Activated T-helper 1 cell treated with anti-CD3 and anti-CD28 coated beads, Interleukin-12 subunit alpha, Interleukin-12 subunit beta, Interleukin-2, Interleukin-4 antibody, amounts not matched to agents 30 ng/mL and 10 ng/mL and 1 ng/mL, durations not matched to agents 14 hours and 24 hours and 36 hours (primary cell): ENCODE measurements around the gene NOVA2. TPM values are rescaled to one million over a fixed set of nuclear protein-coding genes. Genes with fewer than 3 reads are reported as not detected.

Experiments
- DNase-seq: peaks from one replicate; pipeline ENCODE4 v3.0.0; 2021; ENCODE audit warnings: low spot score
- H3K27ac Mint-ChIP-seq: one replicate; pipeline ENCODE4 v1.8.0; 2021; ENCODE audit warnings: mild to moderate bottlenecking, mixed read lengths
- H3K27me3 Mint-ChIP-seq: one replicate; pipeline ENCODE4 v1.8.0; 2022; ENCODE audit warnings: mild to moderate bottlenecking, moderate library complexity, mixed read lengths; ENCODE audit not compliant: insufficient read depth
- H3K36me3 Mint-ChIP-seq: one replicate; pipeline ENCODE4 v1.8.0; 2021; ENCODE audit warnings: low read depth, mixed read lengths
- H3K4me1 Mint-ChIP-seq: one replicate; pipeline ENCODE4 v1.8.0; 2021; ENCODE audit warnings: low read depth, mixed read lengths
- H3K4me3 Mint-ChIP-seq: one replicate; pipeline ENCODE4 v1.8.0; 2021; ENCODE audit warnings: mild to moderate bottlenecking, moderate library complexity, mixed read lengths
- H3K9me3 Mint-ChIP-seq: one replicate; pipeline ENCODE4 v1.8.0; 2021; ENCODE audit warnings: mixed read lengths
- intact Hi-C: fragments of 100-400 bp; cut with micrococcal nuclease; formaldehyde crosslinking; loops from one replicate; pipeline ENCODE4 v1.15.1; 2024
- total RNA-seq: library from RNA; stranded (reverse); gene quantifications from 2 replicates; pipeline ENCODE4 v1.2.3, GENCODE V29; 2022

The NOVA2 gene
- total RNA-seq, 1 donor from 2014 or later: not detected

DNA sequence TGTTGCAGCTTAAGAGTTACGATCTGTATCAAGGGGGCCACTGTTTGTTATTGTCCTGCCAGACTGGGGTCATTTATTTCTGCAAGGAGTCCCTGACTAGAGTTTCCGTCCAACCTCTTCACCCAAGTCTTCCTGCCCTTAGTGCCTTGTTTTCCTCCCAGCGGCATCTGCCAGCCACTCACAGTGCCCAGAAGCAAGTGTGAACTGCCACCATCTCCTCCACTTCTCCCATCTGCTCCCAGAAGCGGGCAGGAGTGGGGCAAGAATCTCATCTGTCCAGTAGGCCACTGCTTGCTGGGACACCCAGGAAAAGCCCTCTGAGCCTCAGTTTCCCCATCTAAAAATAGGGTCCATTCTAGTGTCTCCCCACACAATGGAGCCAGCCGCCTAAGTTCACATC is 4.0 kb downstream of the NOVA2 start:
- no peaks in the 10 kb centered on the region for H3K9me3 Mint-ChIP-seq

DNA sequence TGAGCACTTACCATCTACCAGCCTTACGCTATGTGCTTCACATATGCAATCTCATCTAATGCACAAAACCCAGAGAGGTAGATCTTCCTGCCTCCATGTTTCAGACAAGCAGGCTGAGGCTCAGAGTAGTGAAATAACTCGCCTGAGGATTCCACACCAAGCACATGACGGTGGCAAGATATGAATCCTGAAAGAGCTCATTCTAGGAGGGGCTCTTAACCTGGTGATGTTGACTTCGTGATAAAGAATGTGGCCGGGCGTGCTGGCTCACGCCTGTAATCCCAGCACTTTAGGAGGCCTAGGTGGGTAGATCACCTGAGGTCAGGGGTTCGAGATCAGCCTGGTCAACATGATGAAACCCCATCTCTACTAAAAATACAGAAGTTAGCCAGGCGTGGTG is 5.0 kb downstream of the NOVA2 start:
- intact Hi-C loops: no loop called here
- no peak overlapping the region for H3K27ac Mint-ChIP-seq
- no peaks in the 10 kb centered on the region for H3K9me3 Mint-ChIP-seq
- DNase-seq: no peak
- H3K36me3 Mint-ChIP-seq: no peaks in the 10 kb centered on the region
- no peak overlapping the region for H3K4me3 Mint-ChIP-seq
- H3K27me3 Mint-ChIP-seq: peaks cover 49% of the 10 kb centered on the region
- peaks cover 16% of the 10 kb centered on the region for H3K4me1 Mint-ChIP-seq

More for the DNA sequence above, 4.0 kb downstream of the NOVA2 start:
- H3K27me3 Mint-ChIP-seq: peaks cover 57% of the 10 kb centered on the region
- no peak for DNase-seq
- H3K27ac Mint-ChIP-seq: no peak overlapping the region
- peaks cover 16% of the 10 kb centered on the region for H3K4me1 Mint-ChIP-seq
- intact Hi-C loops: no loop called here
- no peak overlapping the region for H3K4me3 Mint-ChIP-seq
- H3K36me3 Mint-ChIP-seq: no peaks in the 10 kb centered on the region

DNA sequence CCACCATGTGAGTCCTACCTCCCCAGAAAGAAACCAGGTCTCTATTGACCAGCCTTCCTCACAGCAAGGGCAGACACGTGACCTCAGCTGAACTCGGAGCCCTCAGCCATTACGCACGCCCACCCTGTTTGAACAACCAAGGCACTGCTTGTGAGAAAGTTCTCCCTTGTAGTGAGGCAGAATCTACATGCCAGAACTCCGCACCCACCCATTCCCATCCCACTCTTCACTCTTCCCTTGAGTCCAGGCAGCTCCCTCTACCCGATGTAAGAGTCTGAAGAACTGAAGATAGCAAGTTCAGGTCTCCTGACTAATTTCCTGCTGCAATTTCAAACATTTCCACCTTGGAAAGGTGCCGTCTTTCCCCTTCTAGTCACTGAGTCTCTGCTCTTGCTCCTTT is 6.4 kb downstream of the NOVA2 start:
- intact Hi-C loops: no loop called here
- no peaks in the 10 kb centered on the region for H3K9me3 Mint-ChIP-seq
- peak overlapping the region; percentile 7 for H3K27ac Mint-ChIP-seq
- peaks cover 11% of the 10 kb centered on the region for H3K4me1 Mint-ChIP-seq
- H3K4me3 Mint-ChIP-seq: no peak overlapping the region
- no peaks in the 10 kb centered on the region for H3K36me3 Mint-ChIP-seq
- peaks cover 45% of the 10 kb centered on the region for H3K27me3 Mint-ChIP-seq
- no peak for DNase-seq

DNA sequence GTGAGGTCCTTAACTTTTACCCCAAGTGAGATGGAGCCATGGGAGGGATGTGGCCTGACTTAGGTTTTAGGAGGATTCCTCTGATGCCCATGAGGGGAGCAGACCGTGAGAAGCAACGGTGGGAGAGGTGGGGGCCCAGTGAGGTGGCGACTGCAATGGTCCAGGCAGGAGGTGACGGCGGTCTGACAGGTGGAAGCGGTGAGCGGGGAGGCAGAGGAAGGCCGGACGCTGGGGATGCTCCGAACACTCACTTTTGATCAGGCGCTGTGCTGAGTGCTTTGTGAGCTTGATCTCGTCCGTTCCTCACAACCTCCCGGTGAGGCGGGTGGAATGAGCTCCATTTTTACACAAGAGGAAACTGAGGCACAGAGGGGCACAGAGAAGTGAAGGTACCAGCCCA is 11.6 kb downstream of the NOVA2 start:
- Mint-ChIP-seq H3K27ac (no peak overlapping the region), H3K4me1 (no peaks in the 10 kb centered on the region), H3K4me3 (no peak overlapping the region), H3K27me3 (peaks cover 28% of the 10 kb centered on the region), H3K36me3 (no peaks in the 10 kb centered on the region), H3K9me3 (no peaks in the 10 kb centered on the region)
- no peak for DNase-seq
- intact Hi-C loops: no loop called here

DNA sequence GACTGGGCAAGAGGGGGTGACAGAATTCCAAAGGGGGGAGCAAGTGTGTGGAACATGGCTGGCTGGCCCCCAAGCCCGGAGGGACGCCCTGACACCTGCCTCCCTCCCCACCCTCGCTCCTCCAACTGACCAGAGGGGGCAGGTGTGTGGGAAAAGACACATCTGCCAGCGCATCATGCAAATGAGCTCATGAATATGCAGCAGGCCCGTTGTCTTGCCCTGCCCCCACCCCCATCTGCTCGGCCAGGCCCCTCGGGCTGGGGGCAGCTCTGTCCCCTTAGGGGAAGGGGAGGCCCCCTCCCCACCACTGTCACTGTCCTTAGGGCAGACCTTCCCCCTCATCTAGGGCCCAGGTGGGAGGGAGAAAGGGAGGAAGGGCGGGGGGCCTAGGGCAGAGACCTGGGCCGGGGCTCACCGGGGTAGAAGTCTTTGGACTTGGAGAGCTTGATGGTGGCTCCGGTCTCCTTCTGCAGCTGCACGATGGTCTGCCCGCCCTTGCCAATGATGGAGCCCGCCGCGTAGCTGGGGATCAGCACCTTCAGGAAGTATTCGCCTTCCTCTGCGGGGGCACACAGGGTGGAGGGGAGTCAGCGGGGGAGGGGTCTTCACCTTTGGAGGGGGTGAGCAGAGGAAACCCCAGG is 12.9 kb downstream of the NOVA2 start:
- Mint-ChIP-seq H3K36me3 (no peaks in the 10 kb centered on the region), H3K27ac (no peak overlapping the region), H3K27me3 (peaks cover 19% of the 10 kb centered on the region), H3K4me1 (no peaks in the 10 kb centered on the region), H3K9me3 (no peaks in the 10 kb centered on the region), H3K4me3 (no peak overlapping the region)
- no peak for DNase-seq
- intact Hi-C loops: no loop called here

DNA sequence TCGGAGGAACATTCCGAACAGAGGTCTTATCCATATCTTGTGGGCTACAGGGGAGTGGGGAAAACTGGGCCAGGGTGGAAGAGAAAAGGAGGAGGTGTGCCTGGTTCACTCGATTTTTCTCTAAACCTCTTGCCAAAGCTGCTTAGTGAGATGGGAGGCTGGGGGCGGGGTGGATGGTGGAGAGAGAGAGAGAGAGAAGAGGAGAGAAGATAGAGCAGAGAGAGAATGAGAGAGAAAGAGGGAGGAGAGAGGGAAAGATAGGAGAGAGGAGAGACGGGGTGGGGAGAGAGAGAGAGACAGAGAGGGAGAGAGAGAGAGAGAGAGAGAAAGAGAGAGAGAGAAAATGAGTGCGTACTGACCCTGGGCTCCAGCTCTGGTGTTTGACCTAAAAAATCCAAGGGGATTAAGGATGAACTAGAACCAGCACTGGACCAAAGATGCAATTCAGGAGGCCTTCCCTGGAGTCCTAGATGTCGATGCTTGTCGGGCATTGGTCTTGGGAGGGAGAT is 14.1 kb downstream of the NOVA2 start:
- intact Hi-C loops: no loop called here
- Mint-ChIP-seq H3K4me1 (peaks cover 9% of the 10 kb centered on the region), H3K9me3 (no peaks in the 10 kb centered on the region), H3K36me3 (no peaks in the 10 kb centered on the region), H3K4me3 (no peak overlapping the region), H3K27me3 (peaks cover 17% of the 10 kb centered on the region), H3K27ac (no peak overlapping the region)
- DNase-seq: no peak

DNA sequence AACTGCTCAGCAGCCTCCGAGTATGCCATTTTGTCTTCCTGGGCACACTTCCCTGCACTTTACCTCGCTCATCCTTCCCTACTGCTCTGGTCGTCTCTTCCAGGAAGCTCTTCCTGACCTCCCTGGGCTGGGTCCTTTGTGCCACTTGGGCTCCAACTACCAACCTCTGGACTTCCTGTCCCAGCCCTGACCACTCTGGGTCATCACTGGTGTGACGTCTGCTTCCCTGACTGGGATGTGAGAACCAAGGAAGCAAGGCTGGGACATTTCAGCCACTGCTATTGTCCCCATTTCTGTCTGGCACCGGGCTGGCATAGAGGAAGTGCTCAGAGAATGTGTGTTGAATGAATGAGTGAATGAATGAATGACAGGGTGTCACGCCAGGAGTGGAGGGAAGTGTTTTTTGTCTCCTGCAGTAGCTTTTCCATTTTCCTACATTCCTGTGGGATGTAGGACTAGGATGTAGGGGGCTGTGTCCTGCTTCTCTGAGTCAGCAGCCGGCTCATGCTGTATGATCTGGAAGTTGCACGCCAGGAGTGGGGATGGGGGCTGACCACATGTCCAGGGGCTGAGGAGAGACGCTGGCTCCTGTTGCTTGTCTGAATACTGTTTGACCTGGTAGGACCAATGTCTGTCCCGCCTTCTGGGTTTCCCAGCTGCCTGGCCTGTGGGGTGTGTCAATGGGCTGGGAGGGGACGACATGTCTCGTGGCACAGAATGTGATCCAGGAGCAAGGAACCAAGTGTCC is 14.7 kb downstream of the NOVA2 start:
- no peak overlapping the region for H3K27ac Mint-ChIP-seq
- H3K4me3 Mint-ChIP-seq: no peak overlapping the region
- no peaks in the 10 kb centered on the region for H3K36me3 Mint-ChIP-seq
- no peaks in the 10 kb centered on the region for H3K9me3 Mint-ChIP-seq
- peaks cover 9% of the 10 kb centered on the region for H3K4me1 Mint-ChIP-seq
- H3K27me3 Mint-ChIP-seq: peaks cover 17% of the 10 kb centered on the region
- intact Hi-C loops: no loop called here
- no peak for DNase-seq

DNA sequence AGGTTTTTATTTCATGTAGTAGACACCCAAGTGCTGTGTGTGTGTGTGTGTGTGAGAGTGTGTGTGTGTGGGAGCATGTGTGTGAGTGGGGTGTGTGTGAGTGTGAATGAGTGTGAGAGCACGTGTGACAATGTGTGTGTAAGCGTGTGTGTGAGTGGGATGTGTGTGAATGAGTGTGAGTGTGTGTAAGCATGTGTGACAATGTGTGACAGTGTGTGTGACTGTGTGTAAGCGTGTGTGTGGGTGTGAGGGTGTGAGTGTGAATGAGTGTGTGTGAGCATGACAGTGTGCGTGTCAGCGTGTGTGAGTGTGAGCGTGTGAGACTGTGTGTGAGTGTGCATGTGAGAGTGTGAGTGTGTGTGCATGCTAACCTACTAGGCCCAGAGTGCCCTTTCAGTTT is 15.3 kb downstream of the NOVA2 start:
- H3K4me1 Mint-ChIP-seq: peaks cover 11% of the 10 kb centered on the region
- H3K27me3 Mint-ChIP-seq: peaks cover 17% of the 10 kb centered on the region

DNA sequence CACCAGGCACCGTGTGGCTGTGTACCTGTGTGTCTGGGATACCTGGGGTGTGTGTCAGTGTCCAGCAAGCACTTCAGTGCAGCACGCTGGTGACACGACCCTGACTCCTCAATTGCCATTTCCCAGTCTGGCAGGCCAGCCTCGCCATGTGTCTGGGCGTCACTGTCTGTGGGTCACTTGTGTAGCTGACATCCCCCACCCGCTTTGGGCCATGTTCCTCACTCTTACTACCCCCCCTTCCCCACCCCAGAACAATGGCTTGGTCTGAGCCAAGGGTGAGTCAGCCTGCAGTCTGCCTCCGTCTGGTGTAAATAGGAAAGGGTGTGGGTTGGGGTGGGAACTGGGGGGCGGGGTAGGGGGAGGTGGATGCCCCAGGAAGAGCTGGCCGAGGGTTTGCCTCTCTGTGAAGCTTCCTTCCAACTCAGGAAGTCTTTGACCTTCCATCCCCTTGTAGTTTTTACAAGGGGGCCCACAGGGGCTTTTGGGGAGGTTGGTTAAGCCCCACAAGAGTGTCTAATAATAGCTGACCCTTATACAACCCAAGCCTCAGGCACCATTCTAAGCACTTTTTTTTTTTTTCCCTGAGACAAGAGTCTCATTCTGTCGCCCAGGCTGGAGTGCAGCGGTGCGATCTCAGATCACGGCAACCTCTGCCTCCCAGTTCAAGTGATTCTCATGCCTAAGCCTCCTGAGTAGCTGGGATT is 17.6 kb downstream of the NOVA2 start:
- no peak overlapping the region for H3K4me3 Mint-ChIP-seq
- peaks cover 16% of the 10 kb centered on the region for H3K27me3 Mint-ChIP-seq
- intact Hi-C loops: no loop called here

More for the DNA sequence above, 15.3 kb downstream of the NOVA2 start:
- intact Hi-C loops: no loop called here
- no peaks in the 10 kb centered on the region for H3K36me3 Mint-ChIP-seq
- DNase-seq: no peak
- H3K27ac Mint-ChIP-seq: no peak overlapping the region
- H3K9me3 Mint-ChIP-seq: no peaks in the 10 kb centered on the region
- no peak overlapping the region for H3K4me3 Mint-ChIP-seq

DNA sequence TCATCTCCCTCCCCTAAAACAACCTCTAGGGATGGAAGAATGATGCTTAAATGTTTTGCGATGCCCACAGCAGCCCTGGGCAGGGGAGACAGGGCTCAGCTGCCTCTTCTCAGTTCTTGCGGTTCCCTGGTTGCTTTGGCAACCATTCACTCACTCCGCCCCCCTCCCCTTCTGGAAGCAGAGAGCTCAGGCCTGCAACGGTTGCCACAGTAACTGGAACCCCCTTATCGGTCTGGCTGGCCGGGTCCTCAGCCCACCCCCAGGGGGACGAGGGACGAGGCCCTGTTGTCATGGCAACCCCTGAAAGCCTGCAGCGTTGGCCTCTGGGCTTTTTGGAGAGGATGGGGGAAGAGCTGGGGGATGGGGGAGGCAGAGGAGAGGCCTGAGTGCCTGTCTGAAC is 19.5 kb downstream of the NOVA2 start:
- H3K4me3 Mint-ChIP-seq: no peak overlapping the region
- no peak for DNase-seq
- H3K9me3 Mint-ChIP-seq: no peaks in the 10 kb centered on the region
- H3K4me1 Mint-ChIP-seq: peaks cover 22% of the 10 kb centered on the region
- no peak overlapping the region for H3K27ac Mint-ChIP-seq
- intact Hi-C loops: no loop called here
- H3K27me3 Mint-ChIP-seq: peaks cover 9% of the 10 kb centered on the region
- H3K36me3 Mint-ChIP-seq: no peaks in the 10 kb centered on the region

More for the DNA sequence above, 17.6 kb downstream of the NOVA2 start:
- H3K4me1 Mint-ChIP-seq: peaks cover 22% of the 10 kb centered on the region
- DNase-seq: no peak
- H3K27ac Mint-ChIP-seq: no peak overlapping the region
- H3K9me3 Mint-ChIP-seq: no peaks in the 10 kb centered on the region
- no peaks in the 10 kb centered on the region for H3K36me3 Mint-ChIP-seq

DNA sequence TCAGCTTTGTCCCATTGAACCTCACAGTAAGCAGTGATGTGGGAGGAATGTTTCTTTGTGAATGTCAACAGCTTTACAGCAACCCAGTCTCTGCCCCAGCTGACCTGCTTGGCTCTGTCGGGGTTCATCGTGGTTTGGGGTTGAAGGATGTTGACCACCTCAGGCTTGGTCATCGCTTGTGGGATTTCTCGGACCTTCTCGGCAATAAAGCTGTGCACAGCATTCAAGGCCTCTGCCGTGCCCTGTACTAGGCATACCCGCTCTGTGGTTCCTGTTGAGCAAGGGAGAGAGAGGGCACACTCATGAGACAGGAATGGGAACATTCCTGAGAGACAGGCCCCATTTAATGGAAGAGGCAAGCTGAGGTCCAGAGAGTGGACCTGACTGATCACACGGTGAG is 20.0 kb downstream of the NOVA2 start:
- H3K27ac Mint-ChIP-seq: no peak overlapping the region
- no peak for DNase-seq
- H3K27me3 Mint-ChIP-seq: peaks cover 9% of the 10 kb centered on the region
- H3K4me1 Mint-ChIP-seq: peaks cover 22% of the 10 kb centered on the region
- H3K36me3 Mint-ChIP-seq: no peaks in the 10 kb centered on the region
- intact Hi-C loops: no loop called here
- H3K9me3 Mint-ChIP-seq: no peaks in the 10 kb centered on the region
- H3K4me3 Mint-ChIP-seq: no peak overlapping the region

DNA sequence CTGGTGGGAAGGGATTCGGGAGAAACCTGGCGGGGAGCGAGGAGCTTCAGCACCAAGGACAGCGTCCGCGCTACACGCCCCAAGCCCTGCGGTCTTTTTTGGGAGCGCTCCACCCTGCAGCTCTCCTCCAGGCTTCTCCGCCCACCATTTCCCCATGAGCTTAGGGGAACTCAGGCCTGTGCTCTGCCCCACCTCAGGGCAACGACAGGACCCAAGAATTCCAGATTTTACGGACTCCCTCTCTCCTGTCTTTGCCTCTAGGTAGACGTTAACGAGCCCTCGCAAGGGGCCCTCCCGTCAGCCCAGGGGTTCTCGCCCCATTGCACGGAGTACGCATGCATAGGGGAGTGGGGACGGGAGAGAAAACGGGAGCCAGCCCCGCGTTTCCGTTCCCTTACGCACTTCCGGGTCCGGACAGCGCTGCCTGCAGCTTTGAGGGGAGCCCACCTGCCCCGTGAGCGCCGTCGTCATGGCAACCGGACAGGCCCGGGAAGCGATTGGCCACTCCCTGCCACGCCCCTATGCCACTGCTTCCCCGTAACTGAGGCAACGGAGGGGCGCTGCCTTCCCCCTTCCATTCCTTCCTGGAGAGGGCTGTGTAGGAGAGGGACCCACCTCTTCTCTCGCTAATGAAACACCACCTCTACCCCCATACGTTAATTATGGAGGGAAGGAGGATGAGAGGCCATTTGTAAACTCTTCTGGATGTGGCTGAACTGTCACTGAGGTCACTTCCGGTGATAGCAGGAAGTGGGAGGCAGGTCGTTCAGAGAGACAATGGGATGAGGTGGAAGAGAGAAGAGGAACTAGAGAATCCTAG is 20.8 kb downstream of the NOVA2 start:
- peak; percentile 40 for DNase-seq
- Mint-ChIP-seq H3K4me1 (peaks cover 22% of the 10 kb centered on the region), H3K27me3 (peaks cover 9% of the 10 kb centered on the region), H3K9me3 (no peaks in the 10 kb centered on the region), H3K36me3 (no peaks in the 10 kb centered on the region), H3K4me3 (peak overlapping the region; percentile 72), H3K27ac (peak overlapping the region; percentile 42)
- intact Hi-C loops: no loop called here
